ENCODE measurements around the gene LAMTOR2. TPM values are rescaled to one million over a fixed set of nuclear protein-coding genes. Genes with fewer than 3 reads are reported as not detected.

LAMTOR2 gene
- total and polyA plus RNA-seq, 10 of the 15 experiments (the other 5 are each of a cell fraction or from before 2014, with no cell fraction given), result 71.9 to 264 (median 97.0) TPM

DNA sequence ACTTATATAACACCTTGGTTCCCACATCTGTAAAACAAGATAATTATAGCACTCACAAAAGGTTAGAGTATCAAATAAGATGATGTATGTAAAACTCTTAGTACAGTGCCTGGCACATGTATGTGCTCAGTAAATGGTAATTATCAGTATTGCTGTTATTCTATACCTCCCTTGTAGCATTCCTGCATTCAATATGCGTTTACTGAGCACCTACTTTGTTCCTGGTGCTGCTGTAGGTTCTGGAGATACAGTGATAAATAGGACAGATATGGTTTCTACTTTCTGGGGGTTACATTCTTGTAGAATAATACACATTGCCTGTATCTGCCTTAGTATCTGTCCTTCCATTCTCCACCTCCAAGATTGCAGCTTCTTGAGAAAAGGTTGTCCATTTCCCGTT, 32.6 kb upstream of the LAMTOR2 start:
- ChIA-PET SMC1A (ENCODE audit: uncharacterized antibody, unreplicated experiment) (interaction anchor here (0.8 to 1.2 kb wide), 4 partner anchors 8 to 84 kb away, joined by 3 to 4 read pairs (median 3); no protein-coding TSS in a partner anchor), POLR2A (no interaction called here), CTCF (interaction anchor here (0.7 to 3.4 kb wide), 3 partner anchors 9 to 90 kb away, joined by 3 to 14 read pairs (median 3); no protein-coding TSS in a partner anchor), RAD21 (ENCODE audit: unreplicated experiment) (interaction anchor here (1.0 to 1.7 kb wide), 2 partner anchors 81 to 290 kb away, joined by 3 to 6 read pairs; no protein-coding TSS in a partner anchor)
- no TSS peak for BruUV-seq (replicated peaks)
- 43% methylated on average over 2 of the region's 2 CpGs for WGBS (ENCODE audit: insufficient coverage, insufficient replicate concordance, low lambda C conversion rate, missing lambda C conversion rate)
- no peak overlapping the region; the same call in 1 of the 2 replicates for H2AFZ ChIP-seq (ENCODE audit: control insufficient read depth, low read depth, low read length)
- no peak overlapping the region for H3K4me3 ChIP-seq
- no peak overlapping the region for H3K27ac ChIP-seq (ENCODE audit: control insufficient read depth, insufficient read depth)
- intact Hi-C loops (cut with micrococcal nuclease; ENCODE audit: unreplicated experiment) (loop anchor here (2.0 kb wide), 1 partner anchor 33 kb away; the partner anchor contains the start of gene LAMTOR2), in situ Hi-C loops (cut with MboI) (no loop called here)
- peaks cover 23% of the 10 kb centered on the region for H3K79me2 ChIP-seq (ENCODE audit: control insufficient read depth, insufficient read depth, low read length)
- ATAC-seq (no peak), FAIRE-seq (no peak), DNase-seq (ENCODE audit: low read depth, low spot score) (no peak)
- H3K27me3 ChIP-seq (replicated peaks in 1 of 2; ENCODE audit: control insufficient read depth in 2 of 2, insufficient read depth in 2 of 2, low read length in 1 of 2), result no peaks in the 10 kb centered on the region; a peak in 1 of 4 replicates
- H3K4me1 ChIP-seq (ENCODE audit: control insufficient read depth, insufficient read depth, low read length), result peaks cover 6% of the 10 kb centered on the region
- H3K9me3 ChIP-seq (replicated peaks; ENCODE audit: control insufficient read depth, insufficient read depth, low read length), result no peaks in the 10 kb centered on the region
- no peak overlapping the region for H3K9ac ChIP-seq (ENCODE audit: control insufficient read depth, insufficient read depth, low read length)
- peaks cover 2% of the 10 kb centered on the region in 2 experiments for H3K36me3 ChIP-seq (ENCODE audit: control insufficient read depth in 2 of 2, insufficient read depth in 2 of 2, low read length in 1 of 2)
- H4K20me1 ChIP-seq (ENCODE audit: control insufficient read depth, insufficient read depth), result no peaks in the 10 kb centered on the region
- no peak overlapping the region for H3K4me2 ChIP-seq (ENCODE audit: control insufficient read depth, insufficient read depth)
- TF ChIP-seq ZBED1 (IDR thresholded peaks at IDR 0.05; ENCODE audit: borderline replicate concordance) (no peak), RFX5 (IDR thresholded peaks at IDR 0.05; ENCODE audit: low read depth, low read length) (no peak), POU2F2 (IDR thresholded peaks at IDR 0.05; ENCODE audit: borderline replicate concordance, low read depth, low read length) (no peak), ATF7 (IDR thresholded peaks at IDR 0.05; ENCODE audit: low read depth) (no peak), IKZF2 (IDR thresholded peaks at IDR 0.05) (no peak), YY1 (IDR thresholded peaks at IDR 0.05; ENCODE audit: low read depth, low read length) (no peak), RB1 (IDR thresholded peaks at IDR 0.05; ENCODE audit: borderline replicate concordance) (no peak), EP300 (IDR thresholded peaks at IDR 0.05; ENCODE audit: borderline replicate concordance in 1 of 2, control insufficient read depth in 1 of 2, low read depth in 2 of 2, low read length in 2 of 2) (no peak), ZNF274 (IDR thresholded peaks at IDR 0.05; ENCODE audit: insufficient read depth, insufficient read length) (no peak), FOXK2 (IDR thresholded peaks at IDR 0.05) (no peak), NFYA (IDR thresholded peaks at IDR 0.05; ENCODE audit: borderline replicate concordance, low read depth, low read length) (no peak), HCFC1 (IDR thresholded peaks at IDR 0.05; ENCODE audit: low read length) (no peak), BRCA1 (IDR thresholded peaks at IDR 0.05; ENCODE audit: low read depth, low read length) (no peak), CREB1 (IDR thresholded peaks at IDR 0.05; ENCODE audit: low read depth) (no peak), HDGF (IDR thresholded peaks at IDR 0.05) (no peak)

All from GM12878 (cell line).